Adipocyte (in vitro differentiated cells): Measurements from ENCODE around the gene GJA9.

ENCODE experiments used
- DNase-seq: peaks from one replicate; pipeline ENCODE4 v3.0.0-alpha.2; 2015; ENCODE audit warnings: low read depth
- H3K27me3 ChIP-seq: replicated peaks from 2 replicates; pipeline ENCODE4 v1.7.0; 2013; ENCODE audit warnings: mild to moderate bottlenecking, low read length, moderate library complexity; ENCODE audit not compliant: control insufficient read depth, insufficient read depth
- H3K36me3 ChIP-seq: 2 replicates; pipeline ENCODE4 v1.7.0; 2013; ENCODE audit warnings: low read length, mild to moderate bottlenecking, moderate library complexity; ENCODE audit not compliant: control insufficient read depth, insufficient read depth, severe bottlenecking
- H3K4me1 ChIP-seq: 2 replicates; pipeline ENCODE4 v1.7.0; 2013; ENCODE audit warnings: mild to moderate bottlenecking, low read length, moderate library complexity; ENCODE audit not compliant: control insufficient read depth, insufficient read depth
- H3K4me3 ChIP-seq: 2 replicates; pipeline ENCODE4 v1.7.0; 2013; ENCODE audit warnings: mild to moderate bottlenecking, low read length, moderate library complexity
- H3K9ac ChIP-seq: 2 replicates; pipeline ENCODE4 v1.7.0; 2013; ENCODE audit warnings: mild to moderate bottlenecking, low read length, moderate library complexity
- H3K9me3 ChIP-seq: 2 replicates; pipeline ENCODE4 v1.7.0; 2013; ENCODE audit warnings: mild to moderate bottlenecking, low read length, moderate library complexity; ENCODE audit not compliant: control insufficient read depth

Gene GJA9

DNA sequence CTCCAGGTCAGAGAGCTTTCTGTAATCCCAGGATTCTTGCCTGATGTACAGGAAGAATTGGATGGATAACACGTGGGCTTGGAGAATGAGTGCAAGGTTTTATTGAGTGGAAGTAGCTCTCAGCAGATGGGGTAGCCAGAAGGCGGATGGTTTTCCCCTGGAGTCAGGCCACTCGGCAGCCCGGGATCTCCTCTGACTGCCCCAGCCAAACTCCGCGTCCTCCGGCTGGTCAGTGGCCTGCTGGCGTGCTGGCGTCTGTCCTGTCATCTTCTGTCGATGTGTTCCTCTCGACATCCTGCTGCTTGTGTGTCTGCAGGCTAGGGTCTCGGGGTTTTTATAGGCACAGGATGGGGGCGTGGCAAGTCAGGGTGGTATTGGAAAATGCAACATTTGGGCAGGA is 27.4 kb upstream of the GJA9 start:
- Histone ChIP-seq H3K27me3 (no peaks in the 10 kb centered on the region), H3K9me3 (peaks cover 4% of the 10 kb centered on the region), H3K4me1 (no peaks in the 10 kb centered on the region), H3K4me3 (no peak overlapping the region), H3K36me3 (no peaks in the 10 kb centered on the region), H3K9ac (no peak overlapping the region)
- no peak for DNase-seq

DNA sequence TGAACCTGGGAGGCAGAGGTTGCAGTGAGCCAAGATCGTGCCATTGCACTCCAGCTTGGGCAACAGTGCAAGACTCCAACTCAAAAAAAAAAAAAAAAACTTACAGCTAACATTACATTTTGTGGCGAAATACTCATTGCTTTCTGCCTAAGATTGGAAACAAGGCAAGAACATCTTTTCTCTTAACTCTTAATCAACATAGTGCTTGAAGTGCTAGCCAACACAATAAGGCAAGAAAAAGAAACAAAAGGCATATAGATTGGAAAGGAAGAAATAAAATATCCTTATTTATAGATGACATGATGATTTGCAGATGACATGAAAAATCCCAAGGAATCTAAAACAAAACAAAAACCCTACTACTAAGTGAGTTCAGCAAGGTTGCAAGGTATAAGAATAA is 24.6 kb upstream of the GJA9 start:
- no peak for DNase-seq
- no peak overlapping the region for H3K9ac ChIP-seq
- H3K9me3 ChIP-seq: peaks cover 4% of the 10 kb centered on the region
- no peaks in the 10 kb centered on the region for H3K4me1 ChIP-seq
- no peaks in the 10 kb centered on the region for H3K27me3 ChIP-seq
- H3K36me3 ChIP-seq: no peaks in the 10 kb centered on the region
- no peak overlapping the region for H3K4me3 ChIP-seq

DNA sequence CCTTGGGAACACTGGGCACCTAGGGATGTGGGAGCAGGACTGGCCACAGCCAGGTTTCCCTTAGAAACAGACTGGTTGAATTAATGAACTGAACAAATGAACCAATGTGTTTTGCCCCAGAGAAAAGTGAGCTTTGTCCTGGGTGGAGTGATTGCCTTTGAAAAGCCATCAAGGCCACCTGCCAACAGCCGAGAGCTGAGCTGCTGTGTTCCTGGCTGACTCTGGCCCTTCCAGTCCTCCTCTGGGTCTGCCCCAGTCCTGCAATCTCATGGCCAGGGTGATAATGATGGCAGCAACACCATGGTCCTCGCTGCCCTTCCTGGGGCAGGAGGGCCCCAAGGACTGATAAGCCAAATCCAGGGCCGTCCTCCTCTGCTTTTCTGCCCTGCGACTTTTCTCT is 18.2 kb upstream of the GJA9 start:
- Histone ChIP-seq H3K36me3 (no peaks in the 10 kb centered on the region), H3K4me3 (no peak overlapping the region), H3K9me3 (no peaks in the 10 kb centered on the region), H3K9ac (no peak overlapping the region), H3K27me3 (no peaks in the 10 kb centered on the region), H3K4me1 (no peaks in the 10 kb centered on the region)
- no peak for DNase-seq

DNA sequence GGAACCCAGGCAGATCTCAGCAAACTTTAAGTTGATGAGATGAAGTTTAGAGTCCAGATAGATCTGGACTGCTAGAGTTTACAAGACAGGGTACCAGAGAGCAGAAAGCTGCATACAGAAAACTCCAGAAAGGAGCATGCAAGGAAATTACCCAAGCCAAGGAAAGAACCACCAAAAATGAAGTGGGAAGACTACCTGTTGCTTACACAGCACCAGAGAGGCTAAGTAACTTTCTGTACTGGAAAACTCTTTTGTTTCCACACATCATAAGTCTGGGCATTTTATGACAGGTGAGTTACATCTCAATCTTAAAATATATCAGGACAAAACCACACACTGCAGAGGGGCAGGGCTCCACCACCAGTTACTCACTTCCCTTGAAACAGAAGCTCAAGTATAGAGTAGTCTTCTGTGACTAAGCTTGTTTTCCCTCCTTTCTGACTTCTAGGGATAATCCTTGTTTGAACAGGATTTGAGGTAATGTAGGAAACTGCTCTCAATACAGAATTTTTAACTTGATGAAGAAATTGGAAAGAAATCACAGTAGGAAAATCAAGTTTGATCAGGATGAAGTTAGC is 17.4 kb upstream of the GJA9 start:
- H3K9me3 ChIP-seq: no peaks in the 10 kb centered on the region
- no peak for DNase-seq
- no peaks in the 10 kb centered on the region for H3K4me1 ChIP-seq
- H3K27me3 ChIP-seq: no peaks in the 10 kb centered on the region
- H3K9ac ChIP-seq: no peak overlapping the region
- H3K36me3 ChIP-seq: no peaks in the 10 kb centered on the region
- H3K4me3 ChIP-seq: no peak overlapping the region

DNA sequence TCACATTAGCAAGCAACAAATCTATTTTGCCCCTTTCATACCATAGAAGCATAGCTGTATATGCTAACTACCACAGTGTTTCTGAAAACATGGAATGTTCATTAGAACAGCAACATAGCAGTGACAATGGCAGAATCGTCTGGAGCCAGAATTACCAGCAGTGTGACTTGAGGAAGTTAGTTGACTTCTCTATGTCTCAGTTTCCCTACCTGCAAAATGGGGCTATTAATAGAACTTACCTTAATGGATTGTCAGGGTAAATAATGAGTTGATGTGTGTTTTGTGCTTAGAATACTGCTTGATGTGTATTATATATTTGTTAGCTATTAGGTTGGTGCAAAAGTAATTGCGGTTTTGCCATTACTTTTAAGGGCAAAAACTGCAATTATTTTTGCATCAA is 14.8 kb upstream of the GJA9 start:
- Histone ChIP-seq H3K4me1 (no peaks in the 10 kb centered on the region), H3K9ac (no peak overlapping the region), H3K27me3 (no peaks in the 10 kb centered on the region), H3K9me3 (no peaks in the 10 kb centered on the region), H3K4me3 (no peak overlapping the region), H3K36me3 (no peaks in the 10 kb centered on the region)
- DNase-seq: no peak

DNA sequence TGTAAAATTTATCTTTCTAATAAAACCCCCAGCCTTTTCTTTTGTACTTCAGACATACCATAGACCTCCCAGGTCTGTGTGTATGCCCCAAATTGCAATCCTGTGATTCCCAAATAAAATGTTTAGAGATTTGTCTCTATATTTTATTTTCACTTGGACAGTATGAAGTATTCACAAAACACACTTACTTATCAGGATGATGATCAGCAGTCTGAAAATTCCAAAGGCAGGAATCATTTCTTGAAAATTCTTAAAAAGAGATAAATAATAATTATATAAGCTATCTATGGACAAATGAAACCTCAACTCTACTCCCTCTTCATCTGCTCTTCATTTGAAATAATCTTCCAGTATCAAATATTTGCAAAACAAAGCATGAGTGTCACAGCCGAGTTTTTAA is 11.6 kb upstream of the GJA9 start:
- H3K4me3 ChIP-seq: no peak overlapping the region
- no peak overlapping the region for H3K9ac ChIP-seq
- no peaks in the 10 kb centered on the region for H3K9me3 ChIP-seq
- peaks cover 9% of the 10 kb centered on the region for H3K4me1 ChIP-seq
- no peaks in the 10 kb centered on the region for H3K27me3 ChIP-seq
- no peak for DNase-seq
- H3K36me3 ChIP-seq: no peaks in the 10 kb centered on the region

DNA sequence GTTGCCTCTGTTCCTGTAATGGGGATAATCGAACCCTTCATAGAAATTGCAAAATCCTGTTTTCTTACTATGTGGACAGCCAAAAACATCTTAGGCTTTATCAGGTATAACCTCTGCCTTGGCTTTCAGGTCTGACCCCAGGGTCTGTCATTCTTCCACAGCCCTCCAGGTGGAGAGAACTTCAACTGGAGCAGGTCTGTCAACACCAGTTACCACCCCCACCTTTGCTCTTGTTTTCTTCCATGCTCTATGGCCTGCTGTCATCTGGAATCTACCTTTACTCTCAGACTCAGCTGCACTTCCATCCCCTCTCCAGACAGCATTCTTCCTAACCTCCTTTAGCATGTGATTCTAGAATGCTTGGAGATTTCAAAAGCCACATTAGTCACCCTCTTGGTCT is 10.4 kb upstream of the GJA9 start:
- Histone ChIP-seq H3K9ac (no peak overlapping the region), H3K36me3 (peaks cover 2% of the 10 kb centered on the region), H3K4me3 (no peak overlapping the region), H3K9me3 (no peaks in the 10 kb centered on the region), H3K27me3 (no peaks in the 10 kb centered on the region), H3K4me1 (peaks cover 9% of the 10 kb centered on the region)
- DNase-seq: no peak

DNA sequence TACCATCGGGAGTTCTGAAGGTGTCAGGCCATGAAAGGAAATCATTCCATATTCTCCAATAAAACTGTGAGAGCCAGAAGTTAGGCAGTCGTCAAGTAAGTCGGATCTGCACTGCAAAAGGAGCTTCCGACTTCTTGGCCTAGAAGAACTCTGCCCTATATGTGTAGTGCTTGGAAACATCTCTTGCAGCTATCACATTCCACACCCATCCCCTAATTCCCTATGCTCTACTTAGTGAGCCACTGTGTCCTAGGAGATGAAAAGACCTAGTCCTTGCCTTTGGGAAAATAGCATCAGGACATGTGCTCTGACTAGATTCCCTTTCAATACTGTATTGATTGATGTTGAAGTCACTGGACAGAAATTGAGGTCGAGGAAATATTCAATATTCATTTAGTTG is 8.2 kb upstream of the GJA9 start:
- H3K9me3 ChIP-seq: no peaks in the 10 kb centered on the region
- no peak overlapping the region for H3K4me3 ChIP-seq
- H3K4me1 ChIP-seq: peaks cover 9% of the 10 kb centered on the region
- no peak overlapping the region for H3K9ac ChIP-seq
- H3K27me3 ChIP-seq: no peaks in the 10 kb centered on the region
- peaks cover 7% of the 10 kb centered on the region for H3K36me3 ChIP-seq
- DNase-seq: no peak

DNA sequence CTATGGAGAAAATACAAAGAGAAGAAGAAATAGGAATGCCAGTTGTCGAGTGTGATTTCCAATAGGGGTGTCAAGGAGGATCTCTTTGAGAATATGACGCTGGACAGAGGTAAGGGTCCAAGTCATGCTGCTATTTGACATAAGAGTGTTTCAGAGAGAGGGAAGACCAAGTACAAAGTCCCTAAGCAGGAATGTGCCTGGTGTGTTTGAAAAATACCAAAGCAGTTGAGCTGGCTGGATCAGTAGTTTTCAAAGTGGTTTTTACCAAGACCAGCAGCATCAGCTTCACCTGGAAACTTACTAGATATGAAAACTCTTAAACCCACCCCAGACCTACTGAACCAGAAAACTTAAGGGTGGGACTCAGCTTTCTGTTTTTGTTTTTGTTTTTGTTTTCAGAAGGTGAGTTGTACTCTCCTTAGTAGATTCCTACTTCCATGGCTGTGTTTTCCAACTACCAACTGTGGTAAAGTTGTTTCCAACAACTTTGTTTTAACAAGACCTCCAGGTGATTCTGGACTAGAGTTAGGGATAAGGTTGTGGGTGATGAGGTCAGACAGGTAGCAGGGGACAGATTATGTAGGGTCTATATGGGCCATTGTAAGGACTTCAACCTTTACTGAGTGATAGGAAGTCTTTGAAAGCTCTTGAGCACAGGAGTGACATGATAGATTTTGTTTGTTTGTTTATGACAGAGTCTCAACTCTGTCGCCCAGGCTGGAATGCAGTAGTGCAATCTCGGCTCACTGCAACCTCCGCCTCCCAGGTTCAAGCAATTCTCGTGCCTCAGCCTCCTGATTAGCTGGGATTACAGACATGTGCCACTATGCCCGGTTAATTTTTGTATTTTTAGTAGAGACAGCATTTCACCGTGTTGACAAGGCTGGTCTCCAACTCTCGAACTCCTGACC is 7.3 kb upstream of the GJA9 start:
- Histone ChIP-seq H3K27me3 (no peaks in the 10 kb centered on the region), H3K36me3 (peaks cover 7% of the 10 kb centered on the region), H3K4me1 (peaks cover 9% of the 10 kb centered on the region), H3K9ac (no peak overlapping the region), H3K4me3 (no peak overlapping the region), H3K9me3 (no peaks in the 10 kb centered on the region)
- no peak for DNase-seq

DNA sequence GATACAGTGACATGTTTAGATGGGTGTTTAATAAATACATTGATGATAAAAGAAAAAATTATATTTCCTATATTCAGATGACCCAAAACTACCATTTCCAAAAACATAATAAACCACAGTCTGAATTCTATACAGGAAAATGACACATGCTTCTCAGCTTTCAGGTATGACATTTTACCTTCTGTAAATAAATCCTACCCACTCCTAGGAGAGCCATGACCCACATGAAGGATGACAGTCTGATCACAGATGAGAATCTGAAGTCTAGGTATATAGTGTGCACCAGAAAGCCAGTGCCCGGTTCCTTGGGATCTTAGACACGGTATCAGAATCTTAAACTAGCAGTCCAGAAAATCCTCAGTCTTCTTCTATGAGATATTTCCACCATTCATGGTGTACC is 3.7 kb upstream of the GJA9 start:
- Histone ChIP-seq H3K9ac (no peak overlapping the region), H3K4me3 (no peak overlapping the region), H3K36me3 (peaks cover 7% of the 10 kb centered on the region), H3K27me3 (no peaks in the 10 kb centered on the region), H3K9me3 (no peaks in the 10 kb centered on the region), H3K4me1 (peaks cover 7% of the 10 kb centered on the region)
- no peak for DNase-seq

DNA sequence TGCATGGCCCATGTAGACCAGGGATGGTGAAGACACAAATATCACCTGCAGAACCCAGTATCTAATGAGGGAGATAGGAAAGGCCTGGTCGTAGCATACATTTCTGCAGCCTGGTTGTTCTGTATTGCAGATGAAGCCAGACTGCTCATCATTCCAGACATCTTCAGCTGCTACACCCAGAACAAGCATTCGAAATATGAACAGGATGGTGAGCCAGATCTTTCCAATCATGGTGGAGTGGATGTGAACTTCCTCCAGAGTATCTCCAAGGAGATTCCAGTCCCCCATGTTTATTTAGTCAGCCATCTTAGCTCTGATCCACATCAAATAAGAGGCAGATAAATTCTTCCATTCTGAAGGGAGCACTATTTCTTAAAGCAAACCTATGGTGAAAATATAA is 5.6 kb downstream of the GJA9 start:
- Histone ChIP-seq H3K36me3 (peaks cover 4% of the 10 kb centered on the region), H3K9me3 (no peaks in the 10 kb centered on the region), H3K4me1 (peaks cover 22% of the 10 kb centered on the region), H3K9ac (no peak overlapping the region), H3K4me3 (no peak overlapping the region), H3K27me3 (no peaks in the 10 kb centered on the region)
- no peak for DNase-seq
